H9 (cell line): ENCODE results near the gene HIF1A. TPM values are rescaled to one million over a fixed set of nuclear protein-coding genes. Genes with fewer than 3 reads are reported as not detected.

Experiments
- DNase-seq: peaks from one replicate; pipeline ENCODE4 v3.0.0-alpha.2; 2017
- H2AFZ ChIP-seq: one replicate; pipeline ENCODE4 v1.6.1; 2013; ENCODE audit warnings: mild to moderate bottlenecking, low read length, control low read depth, moderate library complexity
- H2AK5ac ChIP-seq: 2 replicates; pipeline ENCODE4 v1.6.1; 2013; ENCODE audit warnings: low read length, control low read depth, mixed read lengths; ENCODE audit not compliant: insufficient read length
- H2BK120ac ChIP-seq: one replicate; pipeline ENCODE4 v1.6.1; 2013; ENCODE audit warnings: low read depth, mild to moderate bottlenecking, low read length, control low read depth, inconsistent platforms; ENCODE audit not compliant: poor library complexity, severe bottlenecking
- H2BK12ac ChIP-seq: 2 replicates; pipeline ENCODE4 v1.6.1; 2013; ENCODE audit warnings: low read length, control low read depth, mixed read lengths, low read depth; ENCODE audit not compliant: insufficient read length
- H2BK15ac ChIP-seq: 2 replicates; pipeline ENCODE4 v1.6.1; 2013; ENCODE audit warnings: low read depth, low read length, control low read depth
- H2BK20ac ChIP-seq: one replicate; pipeline ENCODE4 v1.6.1; 2013; ENCODE audit warnings: low read depth, mild to moderate bottlenecking, low read length, control low read depth, inconsistent platforms; ENCODE audit not compliant: poor library complexity, severe bottlenecking
- H2BK5ac ChIP-seq: 2 replicates; pipeline ENCODE4 v1.6.1; 2013; ENCODE audit warnings: low read length, control low read depth, mixed read lengths; ENCODE audit not compliant: insufficient read length
- H3K14ac ChIP-seq: 2 replicates; pipeline ENCODE4 v1.6.1; 2013; ENCODE audit warnings: low read length, control low read depth; ENCODE audit not compliant: insufficient read depth
- H3K18ac ChIP-seq: 2 replicates; pipeline ENCODE4 v1.6.1; 2013; ENCODE audit warnings: low read depth, mild to moderate bottlenecking, mixed read lengths, low read length, control low read depth; ENCODE audit not compliant: insufficient read length
- H3K23ac ChIP-seq: 2 replicates; pipeline ENCODE4 v1.6.1; 2013; ENCODE audit warnings: low read length, control low read depth, mixed read lengths, low read depth; ENCODE audit not compliant: insufficient read length
- H3K23me2 ChIP-seq: 2 replicates; pipeline ENCODE4 v1.6.1; 2013; ENCODE audit warnings: low read depth, mild to moderate bottlenecking, mixed read lengths, low read length, control low read depth; ENCODE audit not compliant: insufficient read length, poor library complexity, severe bottlenecking
- H3K27ac ChIP-seq: 2 replicates; pipeline ENCODE4 v1.5.1; 2013; ENCODE audit warnings: low read length, control low read depth, mixed read lengths, low read depth; ENCODE audit not compliant: insufficient read length
- H3K27me3 ChIP-seq: 2 replicates; pipeline ENCODE4 v1.6.1; 2013; ENCODE audit warnings: low read length, control low read depth, inconsistent platforms; ENCODE audit not compliant: insufficient read depth
- H3K4ac ChIP-seq: 2 replicates; pipeline ENCODE4 v1.6.1; 2013; ENCODE audit warnings: low read depth, mild to moderate bottlenecking, control low read depth, inconsistent platforms, low read length, moderate library complexity
- H3K4me1 ChIP-seq: 2 replicates; pipeline ENCODE4 v1.6.1; 2013; ENCODE audit warnings: low read length, control low read depth, inconsistent platforms; ENCODE audit not compliant: insufficient read depth
- H3K4me2 ChIP-seq: 2 replicates; pipeline ENCODE4 v1.6.1; 2013; ENCODE audit warnings: low read length, control low read depth, mixed read lengths; ENCODE audit not compliant: insufficient read length, insufficient read depth
- H3K56ac ChIP-seq: 2 replicates; pipeline ENCODE4 v1.6.1; 2013; ENCODE audit warnings: low read depth, mild to moderate bottlenecking, mixed read lengths, low read length, control low read depth; ENCODE audit not compliant: insufficient read length
- H3K79me1 ChIP-seq: 2 replicates; pipeline ENCODE4 v1.6.1; 2013; ENCODE audit warnings: low read depth, mild to moderate bottlenecking, moderate library complexity, low read length, control low read depth, inconsistent platforms; ENCODE audit not compliant: insufficient read depth, poor library complexity, severe bottlenecking
- H3K79me2 ChIP-seq: 2 replicates; pipeline ENCODE4 v1.6.1; 2013; ENCODE audit warnings: low read length, control low read depth, inconsistent platforms; ENCODE audit not compliant: insufficient read depth
- H3K9ac ChIP-seq: 2 replicates; pipeline ENCODE4 v1.6.1; 2013; ENCODE audit warnings: low read length, control low read depth, mixed read lengths; ENCODE audit not compliant: insufficient read length; ENCODE audit errors: extremely low read depth
- H3K9me3 ChIP-seq: one replicate; pipeline ENCODE4 v1.6.1; 2013; ENCODE audit warnings: low read depth, low read length, inconsistent platforms; ENCODE audit not compliant: control insufficient read depth
- H3T11ph ChIP-seq: one replicate; pipeline ENCODE4 v1.6.1; 2013; ENCODE audit warnings: mild to moderate bottlenecking, low read length, control low read depth, inconsistent platforms
- H4K20me1 ChIP-seq: one replicate; pipeline ENCODE4 v1.6.1; 2013; ENCODE audit not compliant: control insufficient read depth, insufficient read length, insufficient read depth
- H4K5ac ChIP-seq: 2 replicates; pipeline ENCODE4 v1.6.1; 2013; ENCODE audit warnings: low read depth, mild to moderate bottlenecking, mixed read lengths, low read length, control low read depth; ENCODE audit not compliant: insufficient read length
- H4K8ac ChIP-seq: replicated peaks from 2 replicates; pipeline ENCODE4 v1.6.1; 2013; ENCODE audit warnings: low read length, control low read depth, mixed read lengths, low read depth; ENCODE audit not compliant: insufficient read length
- H4K91ac ChIP-seq: 2 replicates; pipeline ENCODE4 v1.6.1; 2013; ENCODE audit warnings: low read depth, mild to moderate bottlenecking, moderate library complexity, mixed read lengths, low read length, control low read depth; ENCODE audit not compliant: insufficient read length
- H3K27ac Mint-ChIP-seq, 3 experiments: 2 replicates in 2 of 3; 3 replicates in 1 of 3; pipeline ENCODE4 v1.8.0; 2020 to 2021; ENCODE audit warnings: mixed read lengths in 3 of 3, mild to moderate bottlenecking in 1 of 3, moderate library complexity in 1 of 3
- H3K27me3 Mint-ChIP-seq: 2 replicates; pipeline ENCODE4 v1.8.0; 2021; ENCODE audit warnings: low read depth, mild to moderate bottlenecking, moderate library complexity, mixed read lengths
- H3K36me3 Mint-ChIP-seq, 3 experiments: 2 replicates in 2 of 3; 3 replicates in 1 of 3; pipeline ENCODE4 v1.8.0; 2020 to 2021; ENCODE audit warnings: low read depth in 3 of 3, mixed read lengths in 3 of 3; ENCODE audit not compliant: insufficient read depth in 1 of 3
- H3K4me1 Mint-ChIP-seq, 2 experiments: 2 replicates each; pipeline ENCODE4 v1.8.0; 2020; ENCODE audit warnings: mixed read lengths in 2 of 2
- H3K4me3 Mint-ChIP-seq, 2 experiments: 2 replicates in 1 of 2; 3 replicates in 1 of 2; pipeline ENCODE4 v1.8.0; 2020 to 2021; ENCODE audit warnings: mild to moderate bottlenecking in 2 of 2, mixed read lengths in 2 of 2, moderate library complexity in 1 of 2
- H3K9me3 Mint-ChIP-seq, 2 experiments: 2 replicates in 1 of 2; 3 replicates in 1 of 2; pipeline ENCODE4 v1.8.0; 2020; ENCODE audit warnings: mild to moderate bottlenecking in 2 of 2, mixed read lengths in 2 of 2, moderate library complexity in 1 of 2
- WGBS: extraction: QIAGEN DNeasy Blood & Tissue Kit; methylation state at CpG from one replicate; pipeline ENCODE4 v1.1.7; 2013; ENCODE audit warnings: missing lambda C conversion rate, low lambda C conversion rate, mixed read lengths; ENCODE audit not compliant: insufficient read length; ENCODE audit errors: extremely low coverage; 5-methylcytosine and 5-hydroxymethylcytosine counted together
- total RNA-seq: library from RNA; stranded (reverse); gene quantifications from 2 replicates; pipeline ENCODE4 v1.2.1, GENCODE V29; 2021
- TF ChIP-seq, protein P1 (sequence below): fragments of 200-600 bp; sonication (generic); conservative IDR thresholded peaks from 3 replicates; pipeline ENCODE4 v1.8.0; 2021; ENCODE audit warnings: antibody characterized with exemption, mild to moderate bottlenecking

Gene HIF1A
- total RNA-seq, 1 experiment from 2014 or later, result 154 TPM

GRCh38 chr14:61647704-61648103, 47.6 kb upstream of the HIF1A start:
- H3K4ac ChIP-seq, result no peak overlapping the region
- H3K14ac ChIP-seq, result no peak overlapping the region
- Mint-ChIP-seq H3K4me3 (no peak overlapping the region), H3K36me3 (no peaks in the 10 kb centered on the region), H3K27me3 (no peaks in the 10 kb centered on the region), H3K27ac (no peak overlapping the region), H3K9me3 (no peaks in the 10 kb centered on the region), H3K4me1 (peaks cover 3 to 4% of the 10 kb centered on the region in 2 experiments; a peak in 1 of 4 replicates)
- H3K79me2 ChIP-seq, result no peaks in the 10 kb centered on the region
- H4K5ac ChIP-seq, result no peak overlapping the region
- TF ChIP-seq, protein P1, sequence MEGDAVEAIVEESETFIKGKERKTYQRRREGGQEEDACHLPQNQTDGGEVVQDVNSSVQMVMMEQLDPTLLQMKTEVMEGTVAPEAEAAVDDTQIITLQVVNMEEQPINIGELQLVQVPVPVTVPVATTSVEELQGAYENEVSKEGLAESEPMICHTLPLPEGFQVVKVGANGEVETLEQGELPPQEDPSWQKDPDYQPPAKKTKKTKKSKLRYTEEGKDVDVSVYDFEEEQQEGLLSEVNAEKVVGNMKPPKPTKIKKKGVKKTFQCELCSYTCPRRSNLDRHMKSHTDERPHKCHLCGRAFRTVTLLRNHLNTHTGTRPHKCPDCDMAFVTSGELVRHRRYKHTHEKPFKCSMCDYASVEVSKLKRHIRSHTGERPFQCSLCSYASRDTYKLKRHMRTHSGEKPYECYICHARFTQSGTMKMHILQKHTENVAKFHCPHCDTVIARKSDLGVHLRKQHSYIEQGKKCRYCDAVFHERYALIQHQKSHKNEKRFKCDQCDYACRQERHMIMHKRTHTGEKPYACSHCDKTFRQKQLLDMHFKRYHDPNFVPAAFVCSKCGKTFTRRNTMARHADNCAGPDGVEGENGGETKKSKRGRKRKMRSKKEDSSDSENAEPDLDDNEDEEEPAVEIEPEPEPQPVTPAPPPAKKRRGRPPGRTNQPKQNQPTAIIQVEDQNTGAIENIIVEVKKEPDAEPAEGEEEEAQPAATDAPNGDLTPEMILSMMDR, result no peak
- no peak overlapping the region for H3K23ac ChIP-seq
- H2AFZ ChIP-seq, result no peak overlapping the region
- H4K8ac ChIP-seq, result no peak overlapping the region
- no peak for DNase-seq
- no peak overlapping the region for H3K4me2 ChIP-seq
- no peaks in the 10 kb centered on the region for H3K23me2 ChIP-seq
- H3K27ac ChIP-seq, result no peak overlapping the region
- no peak overlapping the region for H2BK12ac ChIP-seq
- H3K27me3 ChIP-seq, result no peaks in the 10 kb centered on the region
- no peak overlapping the region for H3K56ac ChIP-seq
- H2BK120ac ChIP-seq, result no peak overlapping the region
- H2AK5ac ChIP-seq, result no peak overlapping the region
- no peak overlapping the region for H2BK20ac ChIP-seq
- no peak overlapping the region for H3K9ac ChIP-seq
- no peak overlapping the region for H2BK5ac ChIP-seq
- no peak overlapping the region for H4K91ac ChIP-seq
- no CpG with 5 or more reads among the region's 5 CpGs for WGBS
- no peak overlapping the region for H2BK15ac ChIP-seq
- H3T11ph ChIP-seq, result no peak overlapping the region
- no peaks in the 10 kb centered on the region for H3K9me3 ChIP-seq
- H3K4me1 ChIP-seq, result no peaks in the 10 kb centered on the region
- H3K18ac ChIP-seq, result no peak overlapping the region
- no peaks in the 10 kb centered on the region for H4K20me1 ChIP-seq
- H3K79me1 ChIP-seq, result no peaks in the 10 kb centered on the region
